Skin epidermis (tissue), 12 donors: Measurements from ENCODE around the gene ADAMTSL1.
A peak's percentile ranks its signal among the peaks of the same experiment; 100 is the strongest.

Experiments used
- H3K27ac ChIP-seq, 21 experiments: fragments of 200-600 bp; sonication (generic) in 11 of 21; one replicate each; pipeline ENCODE4 v1.5.0; 2020; ENCODE audit warnings: mild to moderate bottlenecking in 3 of 21, inconsistent platforms in 2 of 21, moderate library complexity in 2 of 21
- H3K4me3 ChIP-seq, 7 experiments: fragments of 200-600 bp; sonication (generic) in 2 of 7; one replicate each; pipeline ENCODE4 v1.5.0; 2020; ENCODE audit warnings: inconsistent platforms in 2 of 7, mild to moderate bottlenecking in 2 of 7, moderate library complexity in 1 of 7

Gene ADAMTSL1, protein sequence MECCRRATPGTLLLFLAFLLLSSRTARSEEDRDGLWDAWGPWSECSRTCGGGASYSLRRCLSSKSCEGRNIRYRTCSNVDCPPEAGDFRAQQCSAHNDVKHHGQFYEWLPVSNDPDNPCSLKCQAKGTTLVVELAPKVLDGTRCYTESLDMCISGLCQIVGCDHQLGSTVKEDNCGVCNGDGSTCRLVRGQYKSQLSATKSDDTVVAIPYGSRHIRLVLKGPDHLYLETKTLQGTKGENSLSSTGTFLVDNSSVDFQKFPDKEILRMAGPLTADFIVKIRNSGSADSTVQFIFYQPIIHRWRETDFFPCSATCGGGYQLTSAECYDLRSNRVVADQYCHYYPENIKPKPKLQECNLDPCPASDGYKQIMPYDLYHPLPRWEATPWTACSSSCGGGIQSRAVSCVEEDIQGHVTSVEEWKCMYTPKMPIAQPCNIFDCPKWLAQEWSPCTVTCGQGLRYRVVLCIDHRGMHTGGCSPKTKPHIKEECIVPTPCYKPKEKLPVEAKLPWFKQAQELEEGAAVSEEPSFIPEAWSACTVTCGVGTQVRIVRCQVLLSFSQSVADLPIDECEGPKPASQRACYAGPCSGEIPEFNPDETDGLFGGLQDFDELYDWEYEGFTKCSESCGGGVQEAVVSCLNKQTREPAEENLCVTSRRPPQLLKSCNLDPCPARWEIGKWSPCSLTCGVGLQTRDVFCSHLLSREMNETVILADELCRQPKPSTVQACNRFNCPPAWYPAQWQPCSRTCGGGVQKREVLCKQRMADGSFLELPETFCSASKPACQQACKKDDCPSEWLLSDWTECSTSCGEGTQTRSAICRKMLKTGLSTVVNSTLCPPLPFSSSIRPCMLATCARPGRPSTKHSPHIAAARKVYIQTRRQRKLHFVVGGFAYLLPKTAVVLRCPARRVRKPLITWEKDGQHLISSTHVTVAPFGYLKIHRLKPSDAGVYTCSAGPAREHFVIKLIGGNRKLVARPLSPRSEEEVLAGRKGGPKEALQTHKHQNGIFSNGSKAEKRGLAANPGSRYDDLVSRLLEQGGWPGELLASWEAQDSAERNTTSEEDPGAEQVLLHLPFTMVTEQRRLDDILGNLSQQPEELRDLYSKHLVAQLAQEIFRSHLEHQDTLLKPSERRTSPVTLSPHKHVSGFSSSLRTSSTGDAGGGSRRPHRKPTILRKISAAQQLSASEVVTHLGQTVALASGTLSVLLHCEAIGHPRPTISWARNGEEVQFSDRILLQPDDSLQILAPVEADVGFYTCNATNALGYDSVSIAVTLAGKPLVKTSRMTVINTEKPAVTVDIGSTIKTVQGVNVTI (N-terminal part only)

DNA sequence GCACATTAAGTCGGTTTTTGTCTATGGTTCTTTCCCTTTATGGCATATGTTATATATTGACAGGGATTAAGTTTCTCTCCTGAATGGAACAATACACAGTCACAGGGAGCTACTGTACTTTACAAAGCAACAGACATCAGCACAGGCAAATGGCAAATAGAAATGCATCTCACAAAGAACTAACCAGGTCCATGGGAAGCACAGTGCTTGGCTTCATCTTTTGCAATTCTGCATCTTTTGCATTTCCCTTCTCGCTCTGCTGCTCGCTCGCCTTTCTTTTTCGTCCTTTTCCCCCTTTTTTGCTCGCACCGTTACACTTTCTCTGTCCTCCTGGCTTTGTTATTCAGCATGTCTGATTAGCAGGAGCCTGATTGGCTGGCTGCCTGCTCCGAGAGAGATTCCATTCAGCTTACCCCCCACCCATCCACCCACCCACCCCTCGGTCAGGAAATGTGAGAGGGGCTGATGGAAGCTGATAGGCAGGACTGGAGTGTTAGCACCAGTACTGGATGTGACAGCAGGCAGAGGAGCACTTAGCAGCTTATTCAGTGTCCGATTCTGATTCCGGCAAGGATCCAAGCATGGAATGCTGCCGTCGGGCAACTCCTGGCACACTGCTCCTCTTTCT is at the start of gene ADAMTSL1:
TSS of gene ADAMTSL1 (plus strand) at position 502 of the 628 bp plus-strand sequence. CDS start at position 582, 80 bp downstream.
- peak within 1 kb of the TSS in 4 of 7 experiments; percentile 7 to 16 (median 10) for H3K4me3 ChIP-seq
- H3K27ac ChIP-seq, result peak within 1 kb of the TSS in 9 of 21 experiments; percentile 7 to 74 (median 40)

DNA sequence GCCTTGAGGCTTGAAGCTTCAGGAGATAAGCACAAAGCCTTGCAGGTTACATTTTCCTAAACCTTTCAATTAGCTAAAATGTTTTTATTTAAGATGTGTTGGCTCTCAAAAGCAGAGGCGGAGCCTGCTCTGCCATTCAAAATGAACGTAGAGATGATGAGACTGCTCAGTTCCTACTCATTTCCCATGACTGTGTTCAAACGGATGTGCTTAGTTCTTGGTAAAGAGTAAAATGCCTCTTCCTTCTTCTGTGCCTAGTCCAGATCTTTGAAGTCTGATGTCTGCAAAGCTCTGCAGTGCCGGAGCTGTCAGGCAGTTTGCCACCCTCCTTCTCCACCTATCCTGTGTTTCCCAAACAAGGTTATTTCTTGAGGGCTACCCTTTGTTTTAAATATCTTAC is 46.3 kb upstream of the ADAMTSL1 start:
- Histone ChIP-seq H3K4me3 (no peak overlapping the region), H3K27ac (no peak overlapping the region)

DNA sequence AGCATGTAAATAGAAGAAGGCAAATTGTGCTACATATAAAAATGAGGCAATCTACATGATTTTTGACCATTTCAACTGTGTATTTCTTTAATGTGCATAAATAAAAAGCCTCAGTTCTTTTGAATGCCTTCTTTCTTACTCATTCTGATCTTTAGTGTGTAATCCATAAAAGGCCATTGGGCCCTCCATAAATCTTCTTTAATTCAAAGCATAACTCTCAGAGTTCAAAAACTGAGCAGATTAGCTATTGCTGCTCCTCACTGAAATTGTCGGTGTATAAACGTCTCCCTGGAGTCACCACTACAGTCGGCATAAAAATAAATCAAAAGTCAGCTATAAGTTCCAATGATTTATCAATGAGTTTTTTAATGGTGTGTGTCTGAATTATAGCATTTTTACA is 45.3 kb upstream of the ADAMTSL1 start:
- no peak overlapping the region for H3K4me3 ChIP-seq
- H3K27ac ChIP-seq, result no peak overlapping the region

DNA sequence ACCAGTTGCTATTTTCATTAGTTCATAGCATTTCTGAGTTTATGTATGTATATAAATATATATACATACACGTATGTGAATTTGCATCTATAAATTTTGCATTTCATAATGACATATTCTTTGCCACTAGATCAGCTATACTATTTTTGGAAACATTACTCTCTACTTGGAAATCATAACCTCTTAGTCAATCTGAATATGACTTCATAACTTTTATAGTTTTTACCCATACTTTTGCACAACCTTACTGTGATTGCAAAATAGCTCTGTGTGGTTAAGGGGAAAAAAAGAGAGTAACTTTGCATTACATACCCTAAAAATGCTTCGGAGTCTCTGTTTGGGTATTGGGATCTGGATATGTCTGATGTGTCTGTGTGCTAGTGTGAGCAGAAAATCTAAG is 44.9 kb upstream of the ADAMTSL1 start:
- H3K4me3 ChIP-seq, result no peak overlapping the region

DNA sequence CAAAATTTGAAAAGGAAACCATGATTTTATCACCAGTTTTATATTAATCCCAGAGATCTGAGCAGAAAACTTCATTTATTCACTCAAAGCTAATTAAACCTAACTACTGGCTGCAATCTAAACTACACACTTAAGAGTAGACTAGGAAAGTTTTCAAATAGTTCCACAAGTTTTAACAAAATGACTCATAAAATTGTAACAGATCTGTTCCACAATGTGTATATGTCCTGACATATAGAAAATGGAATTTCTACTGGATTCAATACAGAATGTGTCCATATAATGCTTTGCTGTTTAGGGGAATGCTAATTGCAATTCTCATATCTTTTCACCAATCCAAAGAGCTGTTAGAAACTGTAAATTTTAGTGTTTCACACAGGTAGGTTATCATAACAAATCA is 40.3 kb upstream of the ADAMTSL1 start:
- H3K27ac ChIP-seq, result no peak overlapping the region

More for the DNA sequence above, 44.9 kb upstream of the ADAMTSL1 start:
- H3K27ac ChIP-seq, result no peak overlapping the region

DNA sequence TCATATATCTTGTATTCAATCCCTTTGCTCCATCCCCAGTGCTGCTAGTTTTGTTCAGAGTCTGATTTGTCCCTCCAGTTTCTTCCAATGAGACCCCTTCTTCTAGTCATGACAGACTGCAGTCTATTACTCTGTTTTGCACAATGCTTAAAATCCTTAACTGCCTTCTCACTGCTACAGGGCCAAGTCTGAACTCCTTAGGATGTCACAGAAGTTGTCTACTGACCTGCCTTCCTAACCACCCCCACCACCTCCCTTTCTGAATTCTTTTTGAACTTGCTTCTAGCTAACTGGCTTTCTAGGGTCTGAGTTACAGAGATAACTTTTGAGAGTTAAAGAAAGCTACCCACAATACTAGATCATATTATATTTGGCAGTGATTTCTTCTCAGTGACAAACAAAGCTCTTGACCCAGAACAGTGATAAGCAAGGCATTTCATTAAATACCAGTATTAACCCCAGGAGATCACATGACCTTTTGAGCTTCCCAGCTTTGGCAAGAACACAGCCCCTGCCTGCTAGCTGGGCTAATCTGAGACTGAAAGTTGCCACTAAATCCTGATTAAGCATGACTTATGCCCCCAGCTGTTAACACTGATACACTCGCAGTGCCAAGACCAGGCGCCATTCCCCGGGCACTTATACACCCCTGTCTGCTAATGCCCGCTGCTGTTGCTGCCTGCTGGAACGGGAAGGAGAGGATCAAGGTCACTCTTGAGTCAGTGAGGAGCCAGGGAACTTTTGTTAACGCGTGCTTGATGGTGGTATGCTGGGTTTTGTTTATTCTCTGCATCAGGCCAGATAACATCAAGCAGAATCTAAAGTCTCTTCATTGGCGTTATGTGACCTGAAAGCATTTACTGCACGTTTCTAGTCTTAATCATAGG is 36.4 kb upstream of the ADAMTSL1 start:
- Histone ChIP-seq H3K27ac (peak overlapping the region in 9 of 21 experiments; percentile 45 to 80 (median 61)), H3K4me3 (peak overlapping the region in 2 of 7 experiments; percentile 2 to 13)

More for the DNA sequence above, 40.3 kb upstream of the ADAMTSL1 start:
- no peak overlapping the region for H3K4me3 ChIP-seq

DNA sequence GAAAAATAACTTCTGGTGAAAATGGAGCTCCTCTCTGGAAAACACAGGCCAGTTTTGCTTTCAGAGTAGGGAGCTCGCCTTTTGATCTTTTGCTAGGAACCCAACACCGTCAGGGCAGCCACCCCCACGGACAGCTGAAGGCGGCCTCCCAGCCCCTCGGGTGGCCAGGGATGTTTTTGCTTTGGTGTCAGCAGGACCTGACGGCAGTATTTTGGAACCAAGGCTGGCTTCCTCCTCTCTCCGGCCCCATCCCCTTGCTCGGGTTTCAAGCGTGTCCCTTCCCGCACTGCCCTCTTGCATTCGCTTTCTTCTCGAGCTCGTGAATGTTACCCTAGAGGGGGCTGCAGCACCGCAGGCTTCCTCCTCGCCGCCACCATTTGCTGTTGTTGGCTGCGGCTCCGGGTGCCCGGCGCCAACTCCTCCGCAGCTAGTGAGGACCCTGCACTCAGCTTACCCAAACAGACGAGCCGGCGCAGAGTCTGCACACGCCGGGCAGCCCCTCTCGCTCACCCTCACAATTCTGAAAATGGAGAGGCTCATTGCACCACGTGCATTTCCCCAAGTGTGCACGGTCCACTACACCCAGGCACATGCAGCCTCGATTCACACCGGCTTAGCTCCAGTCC is 35.5 kb upstream of the ADAMTSL1 start:
- Histone ChIP-seq H3K4me3 (peak overlapping the region in 6 of 7 experiments; percentile 2 to 35 (median 13)), H3K27ac (peak overlapping the region in 11 of 21 experiments; percentile 44 to 80 (median 59))

DNA sequence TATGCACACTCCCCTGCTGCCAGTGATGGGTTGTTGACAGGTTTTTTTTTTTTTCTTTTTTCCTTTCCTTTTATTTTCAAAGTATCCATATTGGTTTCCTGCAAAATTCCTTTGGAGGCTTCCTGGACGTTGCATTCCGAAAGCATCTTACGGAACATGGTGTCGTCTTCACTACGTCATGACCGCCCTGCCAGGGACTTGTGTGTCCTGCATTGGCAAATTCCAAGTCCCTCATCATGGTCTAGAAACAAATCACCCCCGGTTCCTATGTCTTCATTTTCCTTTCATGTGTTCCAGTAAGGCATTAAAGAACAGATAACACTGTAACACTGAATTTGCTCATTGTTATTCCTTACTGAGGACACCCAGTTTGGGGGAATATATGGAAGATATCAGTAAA is 35.0 kb upstream of the ADAMTSL1 start:
- Histone ChIP-seq H3K4me3 (peak overlapping the region in 6 of 7 experiments; percentile 2 to 35 (median 13)), H3K27ac (peak overlapping the region in 4 of 21 experiments; percentile 59 to 80 (median 63))

DNA sequence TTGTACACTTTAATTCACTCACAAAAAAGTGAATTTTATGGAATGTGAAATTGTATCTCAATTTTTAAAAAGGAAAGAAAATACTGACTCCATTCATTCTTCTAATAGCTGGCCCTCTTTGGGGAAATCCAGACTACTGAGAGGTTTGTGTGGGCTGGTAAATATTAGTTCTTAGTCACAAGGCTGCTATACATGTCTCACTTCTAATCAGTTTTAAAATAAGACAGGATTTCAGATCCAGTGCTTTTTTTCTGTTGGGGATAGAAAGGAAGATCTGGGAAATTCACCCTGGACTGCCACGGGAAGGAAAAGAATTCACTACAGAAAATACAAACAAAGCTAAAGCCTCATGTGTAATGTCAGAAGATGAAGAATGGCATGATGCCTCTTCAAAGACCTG is 32.7 kb upstream of the ADAMTSL1 start:
- no peak overlapping the region for H3K27ac ChIP-seq
- no peak overlapping the region for H3K4me3 ChIP-seq

DNA sequence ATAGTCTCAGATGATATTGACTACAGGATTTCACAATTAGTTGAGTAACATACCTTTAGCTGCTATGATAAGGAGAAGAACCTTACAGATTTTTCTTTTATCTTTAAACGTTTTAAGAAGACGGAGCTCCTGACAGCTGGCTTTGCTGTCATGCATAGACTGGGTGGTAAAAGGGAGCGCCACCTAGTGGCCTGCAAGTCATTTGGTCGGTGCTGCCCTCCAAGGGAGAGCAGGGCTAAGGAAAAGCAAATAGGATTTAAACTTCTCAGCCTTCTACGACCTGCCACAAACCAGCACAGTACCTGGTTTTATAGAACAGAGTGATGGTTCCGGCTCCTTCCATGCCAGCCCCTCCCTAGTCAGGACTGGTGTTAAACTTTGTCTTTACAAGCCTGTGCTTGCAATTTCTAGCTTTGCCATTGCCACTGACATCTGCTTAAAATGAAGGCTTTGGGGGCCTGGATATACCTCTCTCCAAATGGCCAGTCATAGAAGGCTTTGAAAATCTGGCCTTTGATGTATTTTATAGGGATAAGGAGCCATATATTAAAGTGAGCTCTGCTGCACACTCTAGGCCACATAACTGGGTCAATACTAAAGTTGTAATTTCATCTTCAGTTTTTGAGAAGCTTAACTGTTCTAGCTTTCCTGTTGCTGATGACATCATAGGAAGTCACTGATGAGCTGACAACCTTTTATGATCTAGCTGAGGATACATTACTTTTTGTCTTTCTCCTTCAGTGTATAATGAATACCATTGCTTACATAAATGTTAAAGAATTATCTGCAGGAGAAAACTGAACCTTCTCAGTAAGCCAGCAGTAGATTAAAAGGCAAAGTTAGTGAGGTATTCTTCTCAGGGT is 31.1 kb upstream of the ADAMTSL1 start:
- no peak overlapping the region for H3K4me3 ChIP-seq
- peak overlapping the region in 1 of 21 experiments; percentile 19 for H3K27ac ChIP-seq

DNA sequence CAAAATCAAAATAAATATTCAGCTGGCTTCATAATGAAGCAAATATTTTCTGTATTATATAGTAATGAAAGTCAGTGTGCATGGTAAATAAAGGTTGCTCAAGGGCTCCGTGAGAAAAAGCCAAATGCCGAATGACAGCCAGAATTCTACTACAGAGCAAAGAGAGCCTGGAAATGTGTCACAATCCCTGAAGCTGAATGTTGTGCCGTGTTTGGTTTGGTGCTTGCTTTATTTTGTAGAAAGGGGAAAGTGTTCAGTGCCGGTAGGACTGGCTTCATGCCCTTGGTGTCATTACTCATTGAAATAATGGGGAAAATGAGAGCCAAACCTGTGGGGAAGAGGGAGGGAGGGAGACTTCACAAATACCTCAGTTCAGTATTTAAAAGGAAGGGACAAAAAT is 26.8 kb upstream of the ADAMTSL1 start:
- H3K4me3 ChIP-seq, result no peak overlapping the region
- H3K27ac ChIP-seq, result peak overlapping the region in 5 of 21 experiments; percentile 13 to 66 (median 19)

DNA sequence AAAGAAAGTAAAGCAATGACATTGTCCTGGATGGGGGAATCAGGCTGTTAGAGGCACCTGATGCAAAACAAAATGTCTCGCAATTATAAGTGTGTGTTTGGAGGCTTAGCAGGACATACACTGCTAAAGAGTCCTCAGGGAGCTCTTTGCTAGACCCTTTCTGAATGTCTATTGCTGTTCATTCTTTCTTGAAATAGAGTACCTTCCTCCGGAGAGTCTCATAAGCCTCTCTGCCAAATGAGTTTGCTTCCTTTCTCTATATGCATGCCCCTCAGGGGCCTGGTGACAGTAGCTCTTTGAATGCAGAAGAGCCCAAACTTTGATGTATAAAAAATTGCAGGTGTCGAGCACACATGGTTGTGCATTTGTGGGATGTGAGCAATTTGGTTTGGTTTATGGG is 26.4 kb upstream of the ADAMTSL1 start:
- Histone ChIP-seq H3K4me3 (no peak overlapping the region), H3K27ac (peak overlapping the region in 4 of 21 experiments; percentile 13 to 66 (median 17))

DNA sequence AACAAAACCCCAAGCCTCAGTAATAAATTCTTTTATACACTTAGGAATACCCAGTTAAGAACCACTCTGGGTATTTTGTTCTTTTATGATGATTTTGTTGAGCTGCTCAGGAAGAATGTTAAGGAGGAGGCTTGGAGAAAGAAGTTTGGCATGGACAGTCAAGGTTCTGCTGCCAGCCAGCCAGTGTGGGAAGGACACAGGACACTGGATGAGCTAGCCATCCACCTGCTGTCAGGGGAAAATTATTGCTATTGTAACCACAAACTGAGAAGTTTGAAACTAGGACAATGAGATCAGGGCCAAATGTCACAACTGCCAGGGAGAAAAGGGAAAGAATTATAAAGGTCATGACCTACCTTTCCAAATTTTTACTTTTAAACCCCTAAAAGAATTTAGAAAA is 25.9 kb upstream of the ADAMTSL1 start:
- Histone ChIP-seq H3K27ac (no peak overlapping the region), H3K4me3 (no peak overlapping the region)

DNA sequence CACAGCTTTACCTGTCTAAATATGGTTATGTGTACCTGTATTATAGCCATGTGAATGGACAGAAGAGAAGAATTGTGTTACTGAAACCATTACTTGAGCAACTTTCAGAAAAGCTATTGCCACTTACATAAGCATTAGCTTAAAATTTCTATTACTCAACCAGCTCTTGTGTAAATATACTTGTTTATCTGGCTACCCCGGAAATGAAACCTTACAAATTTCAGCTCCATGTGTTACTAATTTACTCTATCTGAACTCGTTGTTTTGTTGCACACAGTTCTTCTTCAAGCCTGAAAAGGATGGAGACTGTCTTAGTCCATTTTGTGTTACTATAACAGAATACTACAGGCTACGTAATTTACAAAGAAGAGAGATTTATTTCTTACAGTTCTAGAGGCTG is 22.5 kb upstream of the ADAMTSL1 start:
- H3K27ac ChIP-seq, result peak overlapping the region in 7 of 21 experiments; percentile 14 to 71 (median 46)
- H3K4me3 ChIP-seq, result no peak overlapping the region

DNA sequence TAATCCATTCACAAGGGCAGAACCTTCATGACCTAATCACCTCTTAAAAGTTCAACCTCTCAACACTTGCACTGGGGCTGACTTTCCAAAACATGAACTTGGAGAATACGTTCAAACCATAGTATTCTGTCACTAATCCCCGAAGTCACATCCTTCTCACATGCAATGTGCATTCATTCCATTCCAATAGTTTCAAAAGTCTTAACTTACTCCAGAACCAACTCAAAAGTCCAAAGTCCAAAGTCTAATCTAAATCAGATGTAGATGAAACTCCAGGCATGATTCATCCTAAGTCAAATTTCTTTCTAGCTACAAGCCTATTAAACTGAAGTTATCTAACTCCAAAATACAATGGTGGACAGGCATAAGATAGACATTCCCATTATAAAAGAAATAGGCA is 21.7 kb upstream of the ADAMTSL1 start:
- H3K27ac ChIP-seq, result peak overlapping the region in 1 of 21 experiments; percentile 71
- no peak overlapping the region for H3K4me3 ChIP-seq

DNA sequence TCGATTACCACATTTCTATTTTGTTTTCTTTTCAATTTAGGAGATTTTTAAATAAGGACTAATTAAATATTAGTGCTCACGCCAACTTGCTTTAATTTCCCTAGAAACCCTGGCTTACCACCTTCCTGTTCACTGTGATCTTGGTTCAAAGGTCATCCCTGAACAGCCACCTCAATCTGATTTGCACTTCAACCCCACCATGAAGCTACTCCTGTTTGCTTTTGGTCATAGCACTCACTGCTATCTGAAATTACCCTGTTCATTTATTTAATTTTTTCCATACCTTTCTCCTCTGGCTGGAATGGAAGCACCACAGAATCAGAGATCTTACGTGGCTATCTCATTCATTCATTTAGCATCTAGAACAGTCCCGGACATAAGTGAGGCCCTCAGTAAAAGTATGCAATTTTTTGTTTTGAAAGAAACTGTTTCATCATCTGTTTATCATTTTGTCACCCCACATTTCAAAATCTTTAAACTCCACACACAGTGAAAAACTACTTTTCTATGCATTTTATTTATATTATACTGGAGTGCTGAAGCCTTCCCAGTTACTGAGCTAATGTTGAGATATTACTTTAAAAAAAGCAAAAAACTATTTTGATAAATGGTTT is 17.2 kb upstream of the ADAMTSL1 start:
- Histone ChIP-seq H3K27ac (no peak overlapping the region), H3K4me3 (no peak overlapping the region)
